K562 (cell line): ENCODE measurements around the gene WDR62. TPM values are rescaled to one million over a fixed set of nuclear protein-coding genes. Genes with fewer than 3 reads are reported as not detected.
A peak's percentile ranks its signal among the peaks of the same experiment; 100 is the strongest.

Experiments used
- BRCA1 ChIP-seq, 2 experiments: fragments of 450-650 bp in 1 of 2; sonication (generic) in 1 of 2; formaldehyde crosslinking in 1 of 2; IDR thresholded peaks; 2 replicates each; pipeline versions ENCODE4 v1.5.0 to v1.6.1; 2017 to 2020; ENCODE audit warnings: mild to moderate bottlenecking in 1 of 2, missing genetic modification reagents in 1 of 2
- HDAC1 ChIP-seq, 2 experiments: fragments of 450-650 bp; IDR thresholded peaks; 2 replicates each; pipeline ENCODE4 v1.6.1; 2016 to 2017; ENCODE audit warnings: inconsistent platforms in 1 of 2, mild to moderate bottlenecking in 1 of 2, moderate library complexity in 1 of 2
- LEF1 ChIP-seq: fragments of 450-650 bp; IDR thresholded peaks from 2 replicates; pipeline ENCODE4 v1.6.1; 2016; ENCODE audit warnings: mild to moderate bottlenecking
- NFIC ChIP-seq: fragments of 450-650 bp; IDR thresholded peaks from 2 replicates; pipeline ENCODE4 v1.6.1; 2017; ENCODE audit warnings: mild to moderate bottlenecking, inconsistent platforms
- RNF2 ChIP-seq: sonication (generic); IDR thresholded peaks from 2 replicates; pipeline ENCODE4 v1.6.1; 2016
- TAF1 ChIP-seq: IDR thresholded peaks from 2 replicates; pipeline ENCODE4 v1.6.1; 2011; ENCODE audit warnings: mild to moderate bottlenecking, low read length, moderate library complexity; ENCODE audit not compliant: insufficient read depth, control insufficient read depth, severe bottlenecking; ENCODE audit errors: extremely low read depth
- TEAD2 ChIP-seq: fragments of 450-650 bp; IDR thresholded peaks from 2 replicates; pipeline ENCODE4 v1.6.1; 2016; ENCODE audit warnings: missing genetic modification characterization, control low read depth, missing compliant biosample characterization
- polyA plus RNA-seq, 8 experiments: library from polyadenylated mRNA; depleted of rRNA in 4 of 8; stranded (reverse) in 5 of 8; unstranded in 3 of 8; fragments of >200 nt; fragmentation: Nextera tagmentation in 2 of 8; fragmentation: Illumina TruSeq in 1 of 8; extraction: Ambion mirVana in 2 of 8; extraction: Trizol in 1 of 8; gene quantifications; 2 replicates each; pipeline versions ENCODE4 v1.2.1 to v1.2.3, GENCODE V29; 2011 to 2014; ENCODE audit warnings: inconsistent platforms in 1 of 8, missing spikeins in 1 of 8
- total RNA-seq, 7 experiments: library from RNA; depleted of rRNA in 6 of 7; stranded (reverse); fragments of >200 nt in 6 of 7; fragmentation: Illumina TruSeq in 2 of 7; extraction: Trizol in 2 of 7; gene quantifications; 2 replicates each; pipeline versions ENCODE4 v1.2.1 to v1.2.3, GENCODE V29; 2011 to 2021; ENCODE audit warnings: low replicate concordance in 1 of 7
- TF ChIP-seq, protein P1 (sequence below), 2 experiments: fragments of 450-650 bp; IDR thresholded peaks; 2 replicates each; pipeline ENCODE4 v1.6.1; 2018; ENCODE audit warnings: mild to moderate bottlenecking in 2 of 2, low read depth in 1 of 2; ENCODE audit not compliant: partially characterized antibody in 2 of 2
- TF ChIP-seq, protein P2 (sequence below), 2 experiments: IDR thresholded peaks; 2 replicates each; pipeline ENCODE4 v1.6.1; 2011; ENCODE audit warnings: borderline replicate concordance in 1 of 2, control low read depth in 1 of 2, low read depth in 1 of 2, low read length in 1 of 2, mild to moderate bottlenecking in 1 of 2, mixed read lengths in 1 of 2, moderate library complexity in 1 of 2; ENCODE audit not compliant: insufficient read depth in 1 of 2, insufficient read length in 1 of 2, poor library complexity in 1 of 2, severe bottlenecking in 1 of 2; ENCODE audit errors: extremely low read depth in 1 of 2
- TF ChIP-seq, protein P3 (sequence below): sonication (generic); formaldehyde crosslinking; IDR thresholded peaks from 2 replicates; pipeline ENCODE4 v1.8.1; 2023; ENCODE audit warnings: missing genetic modification reagents, mild to moderate bottlenecking, borderline replicate concordance
- TF ChIP-seq, protein P4 (sequence below): fragments of 450-650 bp; formaldehyde crosslinking; conservative IDR thresholded peaks from 2 replicates; pipeline ENCODE4 v1.4.0; 2022; ENCODE audit warnings: mild to moderate bottlenecking, missing genetic modification characterization
- TF ChIP-seq, protein P5 (sequence below): fragments of 450-650 bp; IDR thresholded peaks from 2 replicates; pipeline ENCODE4 v1.6.1; 2016; ENCODE audit warnings: antibody characterized with exemption

The WDR62 gene
- total and polyA plus RNA-seq, 9 of the 15 experiments (the other 6 are each of a cell fraction or from before 2014, with no cell fraction given) = 0.35 to 32.8 (median 14.4) TPM

DNA sequence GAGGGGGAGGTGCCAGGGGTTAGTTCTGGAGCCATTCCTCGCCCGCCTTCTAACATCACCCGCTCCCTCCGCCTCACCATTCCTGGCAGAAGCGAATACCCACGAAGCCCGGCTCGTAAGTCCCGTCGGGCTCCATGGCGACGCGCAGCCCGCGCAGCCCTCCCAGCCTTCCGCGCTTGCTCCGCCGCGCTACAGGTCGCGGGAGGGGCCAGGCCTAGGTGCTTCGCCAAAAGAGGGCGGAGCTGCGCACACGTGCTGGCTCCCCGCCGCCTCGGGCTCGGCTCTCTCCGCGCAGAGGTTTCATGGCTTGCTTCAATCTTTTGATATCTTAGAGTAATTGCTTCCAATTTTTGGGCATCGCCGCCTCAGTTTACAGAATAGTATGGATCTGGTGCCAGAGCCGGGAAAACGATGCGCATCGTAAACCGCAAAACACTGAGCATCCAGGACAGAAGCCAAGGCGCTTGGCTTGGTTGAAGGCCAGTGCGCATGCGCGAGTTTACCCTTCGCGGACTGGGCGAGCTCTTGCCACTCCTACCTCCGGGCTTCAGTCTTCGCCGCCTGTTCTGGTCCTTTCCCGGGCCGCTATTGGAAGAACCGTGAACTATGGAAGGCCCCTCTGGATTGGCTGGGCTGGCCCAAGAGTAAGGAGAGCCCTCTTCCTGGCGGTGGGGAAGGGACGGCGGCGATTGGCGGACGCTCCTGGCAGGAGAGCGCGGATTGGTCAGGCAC is 60.2 kb downstream of the WDR62 start, which contains the start of gene POLR2I (continued):
- TF ChIP-seq, protein P1, sequence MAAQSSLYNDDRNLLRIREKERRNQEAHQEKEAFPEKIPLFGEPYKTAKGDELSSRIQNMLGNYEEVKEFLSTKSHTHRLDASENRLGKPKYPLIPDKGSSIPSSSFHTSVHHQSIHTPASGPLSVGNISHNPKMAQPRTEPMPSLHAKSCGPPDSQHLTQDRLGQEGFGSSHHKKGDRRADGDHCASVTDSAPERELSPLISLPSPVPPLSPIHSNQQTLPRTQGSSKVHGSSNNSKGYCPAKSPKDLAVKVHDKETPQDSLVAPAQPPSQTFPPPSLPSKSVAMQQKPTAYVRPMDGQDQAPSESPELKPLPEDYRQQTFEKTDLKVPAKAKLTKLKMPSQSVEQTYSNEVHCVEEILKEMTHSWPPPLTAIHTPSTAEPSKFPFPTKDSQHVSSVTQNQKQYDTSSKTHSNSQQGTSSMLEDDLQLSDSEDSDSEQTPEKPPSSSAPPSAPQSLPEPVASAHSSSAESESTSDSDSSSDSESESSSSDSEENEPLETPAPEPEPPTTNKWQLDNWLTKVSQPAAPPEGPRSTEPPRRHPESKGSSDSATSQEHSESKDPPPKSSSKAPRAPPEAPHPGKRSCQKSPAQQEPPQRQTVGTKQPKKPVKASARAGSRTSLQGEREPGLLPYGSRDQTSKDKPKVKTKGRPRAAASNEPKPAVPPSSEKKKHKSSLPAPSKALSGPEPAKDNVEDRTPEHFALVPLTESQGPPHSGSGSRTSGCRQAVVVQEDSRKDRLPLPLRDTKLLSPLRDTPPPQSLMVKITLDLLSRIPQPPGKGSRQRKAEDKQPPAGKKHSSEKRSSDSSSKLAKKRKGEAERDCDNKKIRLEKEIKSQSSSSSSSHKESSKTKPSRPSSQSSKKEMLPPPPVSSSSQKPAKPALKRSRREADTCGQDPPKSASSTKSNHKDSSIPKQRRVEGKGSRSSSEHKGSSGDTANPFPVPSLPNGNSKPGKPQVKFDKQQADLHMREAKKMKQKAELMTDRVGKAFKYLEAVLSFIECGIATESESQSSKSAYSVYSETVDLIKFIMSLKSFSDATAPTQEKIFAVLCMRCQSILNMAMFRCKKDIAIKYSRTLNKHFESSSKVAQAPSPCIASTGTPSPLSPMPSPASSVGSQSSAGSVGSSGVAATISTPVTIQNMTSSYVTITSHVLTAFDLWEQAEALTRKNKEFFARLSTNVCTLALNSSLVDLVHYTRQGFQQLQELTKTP (IDR thresholded peaks at IDR 0.05; ENCODE audit: low read depth in 1 of 2, partially characterized antibody in 2 of 2) = peak; percentile 21 to 48
- TF ChIP-seq HDAC1 (IDR thresholded peaks at IDR 0.05) (peak in 1 of 2 experiments; percentile 94; a peak in 2 of 4 replicates), LEF1 (0 out of 2 replicates have a peak, but pooled peaks have one; percentile 25), TEAD2 (no peak), TAF1 (peak; percentile 45), NFIC (peak; percentile 75), RNF2 (peak; percentile 77; the same call in 1 of the 2 replicates), BRCA1 (IDR thresholded peaks at IDR 0.05) (no peak), BRCA1 (CRISPR knock-in tag; IDR thresholded peaks at IDR 0.05) (no peak)
- TF ChIP-seq, protein P2, sequence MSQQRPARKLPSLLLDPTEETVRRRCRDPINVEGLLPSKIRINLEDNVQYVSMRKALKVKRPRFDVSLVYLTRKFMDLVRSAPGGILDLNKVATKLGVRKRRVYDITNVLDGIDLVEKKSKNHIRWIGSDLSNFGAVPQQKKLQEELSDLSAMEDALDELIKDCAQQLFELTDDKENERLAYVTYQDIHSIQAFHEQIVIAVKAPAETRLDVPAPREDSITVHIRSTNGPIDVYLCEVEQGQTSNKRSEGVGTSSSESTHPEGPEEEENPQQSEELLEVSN (IDR thresholded peaks at IDR 0.05; ENCODE audit: borderline replicate concordance in 1 of 2, extremely low read depth in 1 of 2, insufficient read depth in 1 of 2, insufficient read length in 1 of 2, low read depth in 1 of 2, low read length in 1 of 2, poor library complexity in 1 of 2, severe bottlenecking in 1 of 2) = peak; percentile 98 to 99
- TF ChIP-seq, protein P3, sequence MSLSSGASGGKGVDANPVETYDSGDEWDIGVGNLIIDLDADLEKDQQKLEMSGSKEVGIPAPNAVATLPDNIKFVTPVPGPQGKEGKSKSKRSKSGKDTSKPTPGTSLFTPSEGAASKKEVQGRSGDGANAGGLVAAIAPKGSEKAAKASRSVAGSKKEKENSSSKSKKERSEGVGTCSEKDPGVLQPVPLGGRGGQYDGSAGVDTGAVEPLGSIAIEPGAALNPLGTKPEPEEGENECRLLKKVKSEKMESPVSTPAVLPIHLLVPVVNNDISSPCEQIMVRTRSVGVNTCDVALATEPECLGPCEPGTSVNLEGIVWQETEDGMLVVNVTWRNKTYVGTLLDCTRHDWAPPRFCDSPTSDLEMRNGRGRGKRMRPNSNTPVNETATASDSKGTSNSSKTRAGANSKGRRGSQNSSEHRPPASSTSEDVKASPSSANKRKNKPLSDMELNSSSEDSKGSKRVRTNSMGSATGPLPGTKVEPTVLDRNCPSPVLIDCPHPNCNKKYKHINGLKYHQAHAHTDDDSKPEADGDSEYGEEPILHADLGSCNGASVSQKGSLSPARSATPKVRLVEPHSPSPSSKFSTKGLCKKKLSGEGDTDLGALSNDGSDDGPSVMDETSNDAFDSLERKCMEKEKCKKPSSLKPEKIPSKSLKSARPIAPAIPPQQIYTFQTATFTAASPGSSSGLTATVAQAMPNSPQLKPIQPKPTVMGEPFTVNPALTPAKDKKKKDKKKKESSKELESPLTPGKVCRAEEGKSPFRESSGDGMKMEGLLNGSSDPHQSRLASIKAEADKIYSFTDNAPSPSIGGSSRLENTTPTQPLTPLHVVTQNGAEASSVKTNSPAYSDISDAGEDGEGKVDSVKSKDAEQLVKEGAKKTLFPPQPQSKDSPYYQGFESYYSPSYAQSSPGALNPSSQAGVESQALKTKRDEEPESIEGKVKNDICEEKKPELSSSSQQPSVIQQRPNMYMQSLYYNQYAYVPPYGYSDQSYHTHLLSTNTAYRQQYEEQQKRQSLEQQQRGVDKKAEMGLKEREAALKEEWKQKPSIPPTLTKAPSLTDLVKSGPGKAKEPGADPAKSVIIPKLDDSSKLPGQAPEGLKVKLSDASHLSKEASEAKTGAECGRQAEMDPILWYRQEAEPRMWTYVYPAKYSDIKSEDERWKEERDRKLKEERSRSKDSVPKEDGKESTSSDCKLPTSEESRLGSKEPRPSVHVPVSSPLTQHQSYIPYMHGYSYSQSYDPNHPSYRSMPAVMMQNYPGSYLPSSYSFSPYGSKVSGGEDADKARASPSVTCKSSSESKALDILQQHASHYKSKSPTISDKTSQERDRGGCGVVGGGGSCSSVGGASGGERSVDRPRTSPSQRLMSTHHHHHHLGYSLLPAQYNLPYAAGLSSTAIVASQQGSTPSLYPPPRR = peak; percentile 55; the same call in 1 of the 2 replicates
- TF ChIP-seq, protein P4, sequence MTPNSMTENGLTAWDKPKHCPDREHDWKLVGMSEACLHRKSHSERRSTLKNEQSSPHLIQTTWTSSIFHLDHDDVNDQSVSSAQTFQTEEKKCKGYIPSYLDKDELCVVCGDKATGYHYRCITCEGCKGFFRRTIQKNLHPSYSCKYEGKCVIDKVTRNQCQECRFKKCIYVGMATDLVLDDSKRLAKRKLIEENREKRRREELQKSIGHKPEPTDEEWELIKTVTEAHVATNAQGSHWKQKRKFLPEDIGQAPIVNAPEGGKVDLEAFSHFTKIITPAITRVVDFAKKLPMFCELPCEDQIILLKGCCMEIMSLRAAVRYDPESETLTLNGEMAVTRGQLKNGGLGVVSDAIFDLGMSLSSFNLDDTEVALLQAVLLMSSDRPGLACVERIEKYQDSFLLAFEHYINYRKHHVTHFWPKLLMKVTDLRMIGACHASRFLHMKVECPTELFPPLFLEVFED (CRISPR knock-in tag) = 0 out of 2 replicates have a peak, but pooled peaks have one; percentile 23
- TF ChIP-seq, protein P5, sequence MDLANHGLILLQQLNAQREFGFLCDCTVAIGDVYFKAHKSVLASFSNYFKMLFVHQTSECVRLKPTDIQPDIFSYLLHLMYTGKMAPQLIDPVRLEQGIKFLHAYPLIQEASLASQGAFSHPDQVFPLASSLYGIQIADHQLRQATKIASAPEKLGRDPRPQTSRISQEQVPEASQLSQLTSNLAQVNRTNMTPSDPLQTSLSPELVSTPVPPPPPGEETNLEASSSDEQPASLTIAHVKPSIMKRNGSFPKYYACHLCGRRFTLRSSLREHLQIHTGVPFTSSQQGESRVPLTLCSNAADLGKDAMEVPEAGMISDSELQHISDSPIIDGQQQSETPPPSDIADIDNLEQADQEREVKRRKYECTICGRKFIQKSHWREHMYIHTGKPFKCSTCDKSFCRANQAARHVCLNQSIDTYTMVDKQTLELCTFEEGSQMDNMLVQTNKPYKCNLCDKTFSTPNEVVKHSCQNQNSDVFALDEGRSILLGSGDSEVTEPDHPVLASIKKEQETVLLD = peak; percentile 100
